Endothelial cell of umbilical vein (primary cell): Measurements from ENCODE around the gene SMCO4. TPM values are rescaled to one million over a fixed set of nuclear protein-coding genes. Genes with fewer than 3 reads are reported as not detected.

Experiments
- BruUV-seq: library from RNA; stranded (reverse); fragments of 400-500 nt; replicated peaks from 2 replicates; lab custom pipeline; 2021; lab: Mats Ljungman, UMichigan
- CTCF ChIA-PET: fragments of 300-600, 350-600 bp; sonication (Branson Sonifier 250); formaldehyde crosslinking; loops from one replicate; lab custom pipeline; 2021; ENCODE audit warnings: antibody characterized with exemption, inconsistent platforms; lab: Charles Lee
- POLR2A ChIA-PET: fragments of 300-600, 350-600 bp; sonication (Branson Sonifier 250); formaldehyde crosslinking; loops from one replicate; lab custom pipeline; 2021; ENCODE audit warnings: antibody characterized with exemption, inconsistent platforms; lab: Charles Lee
- DNase-seq: peaks from one replicate; pipeline ENCODE4 v3.0.0-alpha.2; 2011; ENCODE audit warnings: low read depth, low spot score
- FAIRE-seq: peaks from 2 replicates; lab custom pipeline; 2011; peaks lifted over from hg19 to GRCh38; lab: Jason Lieb, UNC
- H2AFZ ChIP-seq: 2 replicates; pipeline ENCODE4 v1.6.0; 2012; ENCODE audit warnings: low read depth, low read length, control low read depth, inconsistent platforms
- H3K27ac ChIP-seq: 2 replicates; pipeline ENCODE4 v1.5.1; 2011; ENCODE audit warnings: low read depth, mild to moderate bottlenecking, control low read depth, low read length, moderate library complexity; ENCODE audit not compliant: insufficient read depth
- H3K27me3 ChIP-seq, 2 experiments: 2 replicates each; pipeline versions ENCODE4 v1.6.0 to v1.6.1; 2011; ENCODE audit warnings: low read length in 2 of 2, mixed read lengths in 1 of 2; ENCODE audit not compliant: control insufficient read depth in 2 of 2, insufficient read depth in 2 of 2
- H3K36me3 ChIP-seq, 2 experiments: 2 replicates in 1 of 2; 3 replicates in 1 of 2; pipeline ENCODE4 v1.5.1; 2011; ENCODE audit warnings: low read length in 2 of 2, mild to moderate bottlenecking in 1 of 2, moderate library complexity in 1 of 2; ENCODE audit not compliant: control insufficient read depth in 2 of 2, insufficient read depth in 2 of 2; ENCODE audit errors: extremely low read depth in 1 of 2
- H3K4me1 ChIP-seq: 3 replicates; pipeline ENCODE4 v1.5.1; 2011; ENCODE audit warnings: mild to moderate bottlenecking, low read length; ENCODE audit not compliant: control insufficient read depth, insufficient read depth; ENCODE audit errors: extremely low read depth
- H3K4me2 ChIP-seq: 2 replicates; pipeline ENCODE4 v1.6.1; 2011; ENCODE audit warnings: low read length, control low read depth, mixed read lengths; ENCODE audit not compliant: insufficient read depth
- H3K4me3 ChIP-seq, 3 experiments: fragments of 200-600 bp in 1 of 3; sonication (generic), shearing (Covaris generic) in 1 of 3; replicated peaks in 1 of 3; 2 replicates each; pipeline ENCODE4 v1.5.1; 2011 to 2016; ENCODE audit warnings: control low read depth in 3 of 3, low read length in 3 of 3, mild to moderate bottlenecking in 2 of 3, inconsistent platforms in 1 of 3, low read depth in 1 of 3, moderate library complexity in 1 of 3; ENCODE audit not compliant: insufficient read depth in 1 of 3
- H3K79me2 ChIP-seq: 2 replicates; pipeline ENCODE4 v1.6.0; 2012; ENCODE audit warnings: low read length, inconsistent platforms; ENCODE audit not compliant: control insufficient read depth, insufficient read depth
- H3K9ac ChIP-seq: replicated peaks from 2 replicates; pipeline ENCODE3; 2011; ENCODE audit warnings: low read length, control low read depth; ENCODE audit not compliant: insufficient read depth; ENCODE audit errors: extremely low read depth
- H3K9me1 ChIP-seq: replicated peaks from 3 replicates; pipeline ENCODE4 v1.6.0; 2011; ENCODE audit warnings: mild to moderate bottlenecking, low read length; ENCODE audit not compliant: control insufficient read depth, insufficient read depth; ENCODE audit errors: extremely low read depth
- H3K9me3 ChIP-seq: replicated peaks from 2 replicates; pipeline ENCODE4 v1.5.1; 2012; ENCODE audit warnings: low read length, inconsistent platforms; ENCODE audit not compliant: control insufficient read depth, insufficient read depth
- H4K20me1 ChIP-seq: replicated peaks from 2 replicates; pipeline ENCODE3; 2011; ENCODE audit warnings: mild to moderate bottlenecking, low read length; ENCODE audit not compliant: control insufficient read depth, insufficient read depth; ENCODE audit errors: extremely low read depth
- EZH2 ChIP-seq: IDR thresholded peaks from 2 replicates; pipeline ENCODE4 v1.6.1; 2012; ENCODE audit warnings: borderline replicate concordance, low read depth, mild to moderate bottlenecking, moderate library complexity, low read length, inconsistent platforms; ENCODE audit not compliant: severe bottlenecking
- FOS ChIP-seq: IDR thresholded peaks from 2 replicates; pipeline ENCODE4 v1.6.1; 2011; ENCODE audit warnings: mild to moderate bottlenecking, low read length, moderate library complexity, borderline replicate concordance; ENCODE audit not compliant: insufficient read depth
- GATA2 ChIP-seq: IDR thresholded peaks from 2 replicates; pipeline ENCODE4 v1.7.0; 2011; ENCODE audit warnings: low read depth, mild to moderate bottlenecking, moderate library complexity, mixed read lengths, low read length; ENCODE audit not compliant: insufficient read length, insufficient read depth
- JUN ChIP-seq: IDR thresholded peaks from 2 replicates; pipeline ENCODE4 v1.6.1; 2011; ENCODE audit warnings: borderline replicate concordance, low read depth; ENCODE audit not compliant: insufficient read length, insufficient read depth
- MAX ChIP-seq: IDR thresholded peaks from 2 replicates; pipeline ENCODE4 v1.6.1; 2011; ENCODE audit not compliant: insufficient read depth, insufficient read length
- MYC ChIP-seq: IDR thresholded peaks from one replicate; pipeline ENCODE4 v1.6.1; 2011; ENCODE audit warnings: mild to moderate bottlenecking, low read depth, low read length
- POLR2A ChIP-seq: IDR thresholded peaks from 2 replicates; pipeline ENCODE4 v1.6.1; 2012; ENCODE audit warnings: low read depth, mild to moderate bottlenecking, control low read depth, low read length
- POLR2AphosphoS5 ChIP-seq: IDR thresholded peaks from 2 replicates; pipeline ENCODE4 v1.6.1; 2012; ENCODE audit warnings: low read depth, mild to moderate bottlenecking, control low read depth, low read length, moderate library complexity; ENCODE audit not compliant: insufficient read depth
- dilution Hi-C: fragments of 300-500 bp; cut with MboI; formaldehyde crosslinking; loops from one replicate; pipeline ENCODE4 v1.15.0; 2019; ENCODE audit warnings: low sequenced_read_pairs; ENCODE audit not compliant: extremely low pct_ligation_motif_present
- intact Hi-C: fragments of 100-400 bp; cut with micrococcal nuclease; formaldehyde crosslinking; loops from one replicate; pipeline ENCODE4 v1.10.0; 2022
- polyA plus RNA-seq, 4 experiments: library from polyadenylated mRNA; depleted of rRNA in 3 of 4; stranded (reverse) in 3 of 4; unstranded in 1 of 4; fragments of >200 nt; gene quantifications; 2 replicates each; pipeline versions ENCODE4 v1.2.1 to v1.2.3, GENCODE V29; 2011 to 2012; ENCODE audit warnings: missing spikeins in 1 of 4
- total RNA-seq: library from RNA; stranded (reverse); gene quantifications from 2 replicates; pipeline ENCODE4 v1.2.3, GENCODE V29; 2021
- TF ChIP-seq, protein P1 (sequence below), 2 donors: IDR thresholded peaks; 1 replicate in 1 of 2; 2 replicates in 1 of 2; pipeline ENCODE4 v1.5.1; 2011; ENCODE audit warnings: low read length in 2 of 2, mild to moderate bottlenecking in 2 of 2, moderate library complexity in 2 of 2, control low read depth in 1 of 2, inconsistent platforms in 1 of 2, low read depth in 1 of 2; ENCODE audit not compliant: insufficient read depth in 1 of 2; ENCODE audit errors: extremely low read depth in 1 of 2

The SMCO4 gene
- total and polyA plus RNA-seq, 2 donors (not counting 3 experiments of a cell fraction or from before 2014, with no cell fraction given) = 14.0 to 21.3 TPM

- Histone ChIP-seq H3K79me2 (no peaks in the 10 kb centered on the region), H3K27me3 (peaks cover 0 to 1% of the 10 kb centered on the region in 2 experiments), H3K27ac (no peak overlapping the region), H3K4me2 (no peak overlapping the region), H3K9me1 (no peaks in the 10 kb centered on the region), H3K9me3 (no peaks in the 10 kb centered on the region), H3K9ac (no peak overlapping the region), H3K36me3 (no peaks in the 10 kb centered on the region), H3K4me1 (no peaks in the 10 kb centered on the region), H2AFZ (no peak overlapping the region), H3K4me3 (no peak overlapping the region), H4K20me1 (no peaks in the 10 kb centered on the region)
- dilution Hi-C loops (no loop called here), intact Hi-C loops (no loop called here)
- no TSS peak for BruUV-seq
- DNase-seq (no peak), FAIRE-seq (no peak)
- ChIA-PET CTCF (no interaction called here), POLR2A (no interaction called here)
- TF ChIP-seq MYC = no peak
- TF ChIP-seq FOS = no peak
- TF ChIP-seq GATA2 = no peak
- TF ChIP-seq EZH2 = no peak
- no peak for TF ChIP-seq POLR2AphosphoS5
- no peak for TF ChIP-seq JUN
- TF ChIP-seq MAX = no peak
- TF ChIP-seq, protein P1, sequence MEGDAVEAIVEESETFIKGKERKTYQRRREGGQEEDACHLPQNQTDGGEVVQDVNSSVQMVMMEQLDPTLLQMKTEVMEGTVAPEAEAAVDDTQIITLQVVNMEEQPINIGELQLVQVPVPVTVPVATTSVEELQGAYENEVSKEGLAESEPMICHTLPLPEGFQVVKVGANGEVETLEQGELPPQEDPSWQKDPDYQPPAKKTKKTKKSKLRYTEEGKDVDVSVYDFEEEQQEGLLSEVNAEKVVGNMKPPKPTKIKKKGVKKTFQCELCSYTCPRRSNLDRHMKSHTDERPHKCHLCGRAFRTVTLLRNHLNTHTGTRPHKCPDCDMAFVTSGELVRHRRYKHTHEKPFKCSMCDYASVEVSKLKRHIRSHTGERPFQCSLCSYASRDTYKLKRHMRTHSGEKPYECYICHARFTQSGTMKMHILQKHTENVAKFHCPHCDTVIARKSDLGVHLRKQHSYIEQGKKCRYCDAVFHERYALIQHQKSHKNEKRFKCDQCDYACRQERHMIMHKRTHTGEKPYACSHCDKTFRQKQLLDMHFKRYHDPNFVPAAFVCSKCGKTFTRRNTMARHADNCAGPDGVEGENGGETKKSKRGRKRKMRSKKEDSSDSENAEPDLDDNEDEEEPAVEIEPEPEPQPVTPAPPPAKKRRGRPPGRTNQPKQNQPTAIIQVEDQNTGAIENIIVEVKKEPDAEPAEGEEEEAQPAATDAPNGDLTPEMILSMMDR (IDR thresholded peaks at IDR 0.05; ENCODE audit: extremely low read depth in 1 of 2, insufficient read depth in 1 of 2, low read depth in 1 of 2, low read length in 2 of 2) = no peak
- TF ChIP-seq POLR2A = no peak
These were observed 20.7 kb upstream of the SMCO4 start for GRCh38 chr11:93563857-93564256.
